Measurements from ENCODE around the gene FCGR2B.
"Not testable (repeated sequence)": the region's sequence is repeated elsewhere in the genome, so short reads cannot be mapped to it uniquely, and the experiment has no call there.

The FCGR2B gene

DNA sequence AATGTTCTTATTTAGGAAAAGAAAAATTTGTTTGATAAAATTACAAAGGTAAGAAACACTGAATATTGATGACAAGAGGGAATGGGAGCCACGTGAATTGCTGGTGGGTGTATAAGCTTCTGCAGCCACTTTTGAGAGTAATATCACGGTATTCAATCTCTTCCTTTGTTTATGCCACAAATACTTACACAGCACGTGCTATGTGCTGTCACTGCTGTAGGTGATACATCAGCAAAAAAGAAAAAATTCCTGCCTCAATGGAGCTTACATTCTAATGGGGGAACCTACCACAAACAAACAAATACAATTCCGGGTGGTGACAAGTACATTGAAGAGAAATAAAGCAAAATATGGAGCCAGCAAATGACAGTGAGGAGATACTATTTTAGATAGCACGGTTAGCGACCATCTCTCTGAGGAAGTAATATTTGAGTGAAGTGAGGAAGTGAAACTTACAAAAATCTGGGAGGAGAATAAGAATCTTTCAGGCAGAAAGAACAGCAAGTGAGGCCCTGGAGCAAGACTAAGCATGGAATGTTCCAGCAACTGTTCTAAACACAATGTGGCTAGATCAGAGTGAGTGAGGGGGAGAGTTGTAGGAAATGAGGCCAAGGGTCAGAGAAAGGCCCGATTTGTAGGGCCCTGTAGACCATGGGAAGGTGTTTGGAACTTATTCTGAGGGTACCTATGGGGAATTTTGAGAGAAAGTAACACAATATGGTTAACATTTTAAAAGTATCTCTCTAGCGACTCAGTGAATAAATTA is 55.8 kb downstream of the FCGR2B start:
- Histone ChIP-seq H3K4me3 (ENCODE audit: low read length) (no peak overlapping the region), H3K4me1 (ENCODE audit: insufficient read depth, low read length) (no peaks in the 10 kb centered on the region), H3K27me3 (ENCODE audit: insufficient read depth, low read length) (peaks cover 20% of the 10 kb centered on the region), H3K27ac (ENCODE audit: low read length) (no peak overlapping the region), H3K9me3 (ENCODE audit: insufficient read depth, low read depth, low read length) (no peaks in the 10 kb centered on the region), H3K36me3 (ENCODE audit: insufficient read depth, low read depth, low read length) (no peaks in the 10 kb centered on the region), H3K9ac (ENCODE audit: low read depth, low read length) (no peak overlapping the region)

DNA sequence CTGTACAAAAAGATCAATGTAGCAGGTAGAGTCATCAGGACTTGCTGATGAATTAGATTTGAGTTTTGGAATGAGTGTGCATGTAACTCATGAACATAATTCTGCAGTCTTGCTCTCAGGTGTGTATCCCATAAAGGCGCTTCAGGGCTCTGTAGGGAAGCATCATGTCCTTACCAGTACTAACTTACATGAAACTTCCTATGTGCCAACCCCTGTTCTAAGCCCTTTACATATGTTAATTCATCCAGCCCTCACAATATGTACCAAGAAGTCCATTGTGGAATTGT is 56.3 kb downstream of the FCGR2B start:
- H3K9ac ChIP-seq (ENCODE audit: low read depth, low read length) = no peak overlapping the region
- H3K36me3 ChIP-seq (ENCODE audit: insufficient read depth, low read depth, low read length) = no peaks in the 10 kb centered on the region
- H3K27me3 ChIP-seq (ENCODE audit: insufficient read depth, low read length) = peaks cover 25% of the 10 kb centered on the region
- H3K4me1 ChIP-seq (ENCODE audit: insufficient read depth, low read length) = no peaks in the 10 kb centered on the region
- no peaks in the 10 kb centered on the region for H3K9me3 ChIP-seq (ENCODE audit: insufficient read depth, low read depth, low read length)
- no peak overlapping the region for H3K27ac ChIP-seq (ENCODE audit: low read length)
- H3K4me3 ChIP-seq (ENCODE audit: low read length) = no peak overlapping the region

DNA sequence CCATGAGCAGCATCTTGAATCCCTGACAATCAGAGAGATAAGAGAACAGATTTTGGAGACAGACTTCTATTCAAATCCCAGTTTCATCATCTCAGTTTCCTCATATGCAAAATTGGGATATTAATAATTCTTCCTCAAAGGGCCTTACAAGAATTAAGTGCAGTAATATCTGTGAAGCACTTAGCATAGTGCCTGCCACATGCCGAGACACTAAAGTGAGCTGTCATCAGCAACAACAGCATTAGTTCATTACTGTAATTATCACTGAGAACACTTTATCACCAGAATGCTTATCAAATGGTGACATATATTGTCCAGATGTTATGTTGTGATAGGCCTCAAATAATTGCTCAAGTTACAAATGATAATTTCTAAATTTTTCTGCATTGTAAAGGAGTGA is 57.5 kb downstream of the FCGR2B start:
- no peaks in the 10 kb centered on the region for H3K9me3 ChIP-seq (ENCODE audit: insufficient read depth, low read depth, low read length)
- no peaks in the 10 kb centered on the region for H3K4me1 ChIP-seq (ENCODE audit: insufficient read depth, low read length)
- H3K27me3 ChIP-seq (ENCODE audit: insufficient read depth, low read length) = peaks cover 36% of the 10 kb centered on the region
- no peak overlapping the region for H3K27ac ChIP-seq (ENCODE audit: low read length)
- no peak overlapping the region for H3K4me3 ChIP-seq (ENCODE audit: low read length)
- H3K36me3 ChIP-seq (ENCODE audit: insufficient read depth, low read depth, low read length) = no peaks in the 10 kb centered on the region
- no peak overlapping the region for H3K9ac ChIP-seq (ENCODE audit: low read depth, low read length)

DNA sequence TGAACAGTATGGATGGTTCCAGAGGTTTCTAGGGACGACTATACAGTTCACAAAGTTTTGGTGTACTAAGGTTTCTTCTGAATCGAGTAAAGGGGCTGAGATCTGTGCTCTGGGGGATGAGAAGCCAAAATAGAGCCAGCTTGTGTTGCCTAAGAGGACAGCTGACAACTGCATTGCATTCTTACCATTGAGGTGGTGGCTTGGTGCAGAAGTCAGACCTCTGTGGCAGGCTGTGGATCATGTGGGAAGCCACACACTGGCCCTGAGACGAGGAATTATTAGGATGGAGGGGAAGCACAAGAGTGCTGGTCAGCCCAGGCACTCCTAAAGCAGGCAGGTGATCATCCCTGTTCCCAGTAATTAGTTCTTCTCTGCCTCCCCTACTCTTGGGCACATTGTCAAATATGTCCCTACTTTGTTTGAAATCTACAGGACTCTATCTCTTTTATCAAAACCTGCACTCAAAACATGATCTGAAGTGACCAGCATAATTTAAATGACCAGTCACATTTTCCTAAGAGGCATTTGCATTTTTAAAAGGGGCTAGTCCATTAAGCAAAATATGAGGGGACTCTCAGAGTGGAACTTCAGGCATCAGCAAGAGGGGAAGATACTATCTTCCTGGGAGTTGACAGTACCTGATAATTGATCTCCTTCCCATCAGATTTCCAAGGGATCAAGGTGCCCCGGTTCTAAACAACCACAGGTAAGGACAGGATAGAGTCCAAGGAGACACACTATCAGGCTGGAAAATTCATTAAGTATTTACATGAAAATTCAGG is 58.2 kb downstream of the FCGR2B start, which contains the start of gene FCRLB:
Gene FCRLB, plus strand, starts transcription at position 589 of the 782 bp plus-strand sequence. CDS start 1,129 bp downstream, outside the sequence.
- H3K4me1 ChIP-seq (ENCODE audit: insufficient read depth, low read length) = no peaks in the 10 kb centered on the region
- no peaks in the 10 kb centered on the region for H3K36me3 ChIP-seq (ENCODE audit: insufficient read depth, low read depth, low read length)
- no peaks in the 10 kb centered on the region for H3K9me3 ChIP-seq (ENCODE audit: insufficient read depth, low read depth, low read length)
- no peak within 1 kb of the TSS for H3K9ac ChIP-seq (ENCODE audit: low read depth, low read length)
- no peak within 1 kb of the TSS for H3K4me3 ChIP-seq (ENCODE audit: low read length)
- no peak within 1 kb of the TSS for H3K27ac ChIP-seq (ENCODE audit: low read length)
- H3K27me3 ChIP-seq (ENCODE audit: insufficient read depth, low read length) = peaks cover 44% of the 10 kb centered on the region

DNA sequence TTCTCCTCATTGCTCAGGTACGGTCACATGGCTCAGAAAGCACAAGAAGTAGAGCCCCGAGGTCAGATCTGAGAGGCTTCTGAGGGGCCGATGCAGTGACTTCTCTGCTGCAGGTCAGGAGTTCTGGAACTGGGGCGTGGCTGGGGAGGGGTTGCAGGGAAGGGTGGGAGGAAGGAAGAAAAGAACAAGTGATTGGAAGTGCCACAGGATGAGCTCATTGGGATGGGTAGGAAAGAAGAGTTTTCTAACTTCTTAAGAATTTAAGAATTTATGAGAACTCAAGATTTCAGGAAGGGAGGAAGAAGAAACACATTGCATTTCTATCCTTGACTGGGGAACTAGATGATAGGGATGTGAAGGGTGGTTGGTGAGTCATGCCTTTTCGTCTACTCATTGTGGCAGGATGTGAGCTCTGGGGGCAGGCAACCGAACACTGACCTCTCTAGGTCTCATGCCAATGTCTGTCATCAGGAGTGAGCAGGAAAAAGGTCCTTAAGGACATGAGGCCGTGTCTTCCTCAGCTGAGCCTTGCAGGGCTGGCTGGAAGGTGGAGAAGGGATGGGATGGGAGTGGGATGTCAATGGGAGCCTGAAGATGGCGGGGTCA is 58.9 kb downstream of the FCGR2B start:
- Histone ChIP-seq H3K4me1 (ENCODE audit: insufficient read depth, low read length) (no peaks in the 10 kb centered on the region), H3K27ac (ENCODE audit: low read length) (no peak overlapping the region), H3K4me3 (ENCODE audit: low read length) (no peak overlapping the region), H3K9ac (ENCODE audit: low read depth, low read length) (no peak overlapping the region), H3K27me3 (ENCODE audit: insufficient read depth, low read length) (peaks cover 50% of the 10 kb centered on the region), H3K9me3 (ENCODE audit: insufficient read depth, low read depth, low read length) (no peaks in the 10 kb centered on the region), H3K36me3 (ENCODE audit: insufficient read depth, low read depth, low read length) (no peaks in the 10 kb centered on the region)

DNA sequence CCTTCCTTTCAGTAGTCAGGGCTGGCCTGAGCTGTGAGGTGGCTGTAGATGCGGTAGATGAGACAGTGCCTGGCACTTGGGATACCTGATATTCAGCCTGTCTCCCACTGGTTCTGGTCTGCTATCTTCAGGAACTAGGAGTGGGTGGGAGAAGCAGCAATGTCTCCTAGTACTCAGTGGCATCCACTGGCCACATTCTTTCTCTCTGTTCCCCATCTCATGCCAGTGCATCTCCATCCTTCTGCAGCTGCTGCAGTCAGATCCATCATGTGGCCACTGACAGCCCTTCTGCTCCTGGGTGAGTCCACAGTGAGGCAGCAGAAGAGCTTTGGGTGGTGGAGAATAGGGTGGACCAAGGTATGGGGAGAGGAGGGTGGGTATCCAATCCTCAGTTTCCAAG is 59.5 kb downstream of the FCGR2B start:
- Histone ChIP-seq H3K27me3 (ENCODE audit: insufficient read depth, low read length) (peaks cover 52% of the 10 kb centered on the region), H3K9ac (ENCODE audit: low read depth, low read length) (no peak overlapping the region), H3K9me3 (ENCODE audit: insufficient read depth, low read depth, low read length) (no peaks in the 10 kb centered on the region), H3K4me1 (ENCODE audit: insufficient read depth, low read length) (no peaks in the 10 kb centered on the region), H3K36me3 (ENCODE audit: insufficient read depth, low read depth, low read length) (no peaks in the 10 kb centered on the region), H3K4me3 (ENCODE audit: low read length) (no peak overlapping the region), H3K27ac (ENCODE audit: low read length) (no peak overlapping the region)

DNA sequence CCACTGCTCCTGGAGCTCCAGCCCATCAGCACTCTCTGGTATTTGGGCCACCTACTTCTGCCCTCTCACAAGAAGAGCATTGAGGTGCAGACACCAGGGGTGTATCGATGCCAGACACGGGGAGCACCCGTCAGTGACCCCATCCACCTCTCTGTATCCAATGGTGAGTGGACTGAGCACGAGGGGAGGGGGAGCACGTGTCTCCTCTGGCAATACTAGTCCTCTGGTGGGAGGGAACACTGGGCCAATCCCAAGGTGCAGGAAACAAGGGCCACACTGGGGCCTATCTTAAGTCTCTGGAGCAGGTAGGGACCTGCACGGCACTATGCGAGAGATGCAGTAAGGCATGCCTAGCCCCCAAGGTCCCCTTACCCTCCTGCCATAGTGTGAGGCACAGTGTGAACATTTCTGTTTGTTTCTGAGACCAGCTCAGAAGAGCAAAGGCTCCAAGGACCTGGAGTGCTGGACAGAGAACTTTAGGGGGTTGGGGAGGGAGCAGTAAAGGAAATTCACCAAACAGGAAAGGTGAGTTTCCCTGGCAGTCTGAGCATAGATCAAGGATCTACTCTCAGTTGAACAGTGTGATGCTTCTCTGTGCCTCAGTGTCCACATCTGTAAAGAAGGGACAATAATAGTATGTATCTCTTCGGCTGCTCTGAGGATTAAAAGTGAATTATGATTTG is 60.7 kb downstream of the FCGR2B start:
- Histone ChIP-seq H3K9ac (ENCODE audit: low read depth, low read length) (no peak overlapping the region), H3K4me1 (ENCODE audit: insufficient read depth, low read length) (no peaks in the 10 kb centered on the region), H3K9me3 (ENCODE audit: insufficient read depth, low read depth, low read length) (no peaks in the 10 kb centered on the region), H3K36me3 (ENCODE audit: insufficient read depth, low read depth, low read length) (no peaks in the 10 kb centered on the region), H3K4me3 (ENCODE audit: low read length) (no peak overlapping the region), H3K27me3 (ENCODE audit: insufficient read depth, low read length) (peaks cover 62% of the 10 kb centered on the region), H3K27ac (ENCODE audit: low read length) (no peak overlapping the region)

DNA sequence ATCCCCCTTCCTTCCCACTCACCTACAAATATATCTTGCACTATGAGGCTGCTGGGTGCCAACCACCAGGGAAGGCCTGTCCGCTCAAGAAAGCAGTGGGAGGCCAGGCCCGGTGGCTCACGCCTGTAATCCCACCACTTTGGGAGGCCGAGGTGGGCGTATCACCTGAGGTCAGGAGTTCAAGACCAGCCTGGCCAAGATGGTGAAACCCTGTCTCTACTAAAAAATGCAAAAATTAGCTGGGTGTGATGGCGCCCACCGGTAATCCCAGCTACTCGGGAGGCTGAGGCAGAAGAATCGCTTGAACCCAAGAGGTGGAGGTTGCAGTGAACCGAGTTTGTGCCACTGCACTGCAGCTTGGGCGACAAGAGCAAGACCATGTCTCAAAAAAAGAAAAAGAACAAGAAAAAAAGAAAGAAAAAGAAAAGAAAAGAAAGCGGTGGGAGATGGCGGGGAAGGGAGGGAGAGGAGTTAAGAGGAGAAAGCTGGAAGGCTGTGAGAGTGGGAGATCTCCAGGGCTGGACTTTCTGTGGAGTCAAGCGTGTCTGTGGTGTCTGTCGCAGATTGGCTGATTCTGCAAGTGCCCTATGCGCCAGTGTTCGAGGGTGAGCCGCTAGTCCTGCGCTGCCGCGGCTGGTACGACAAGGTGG is 62.4 kb downstream of the FCGR2B start:
- peak overlapping the region; percentile 91 for H3K4me3 ChIP-seq (ENCODE audit: low read length)
- H3K27ac ChIP-seq (ENCODE audit: low read length); H3K4me1 ChIP-seq (ENCODE audit: insufficient read depth, low read length); H3K36me3 ChIP-seq (ENCODE audit: insufficient read depth, low read depth, low read length); H3K9ac ChIP-seq (ENCODE audit: low read depth, low read length); H3K9me3 ChIP-seq (ENCODE audit: insufficient read depth, low read depth, low read length): not testable (repeated sequence)
- peaks cover 63% of the 10 kb centered on the region for H3K27me3 ChIP-seq (ENCODE audit: insufficient read depth, low read length)

DNA sequence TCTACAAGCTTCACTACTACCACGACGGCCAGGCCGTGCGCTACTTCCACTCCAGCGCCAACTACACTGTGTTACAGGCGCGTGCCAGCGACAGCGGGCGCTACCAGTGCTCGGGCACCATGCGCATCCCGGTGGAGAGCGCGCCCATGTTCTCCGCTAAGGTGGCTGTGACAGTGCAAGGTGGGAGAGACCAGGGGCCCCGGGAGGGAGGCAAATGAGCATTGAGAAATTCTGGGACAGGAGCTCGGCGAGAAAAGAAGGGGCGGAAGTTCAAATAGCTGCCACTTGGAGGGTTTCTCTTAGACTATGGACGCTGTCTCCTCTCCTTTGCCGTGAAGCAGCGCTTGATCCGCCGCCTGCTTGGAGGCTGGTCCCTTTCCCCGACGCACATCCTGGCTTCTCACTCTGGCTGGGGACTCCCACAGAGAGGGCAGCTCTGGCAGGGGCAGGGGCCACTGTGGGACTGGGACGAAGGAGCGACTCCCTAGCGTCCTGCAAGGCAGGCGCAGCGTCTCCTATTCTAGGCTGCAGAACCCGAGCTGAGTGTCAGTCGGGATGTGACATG is 63.0 kb downstream of the FCGR2B start:
- peaks cover 4% of the 10 kb centered on the region; the same call in 1 of the 2 replicates for H3K4me1 ChIP-seq (ENCODE audit: insufficient read depth, low read length)
- peaks cover 61% of the 10 kb centered on the region for H3K27me3 ChIP-seq (ENCODE audit: insufficient read depth, low read length)
- no peak overlapping the region for H3K27ac ChIP-seq (ENCODE audit: low read length)
- H3K36me3 ChIP-seq (ENCODE audit: insufficient read depth, low read depth, low read length) = no peaks in the 10 kb centered on the region
- H3K9me3 ChIP-seq (ENCODE audit: insufficient read depth, low read depth, low read length) = no peaks in the 10 kb centered on the region
- H3K9ac ChIP-seq (ENCODE audit: low read depth, low read length) = peak overlapping the region; percentile 61; the same call in 1 of the 2 replicates
- peak overlapping the region; percentile 91 for H3K4me3 ChIP-seq (ENCODE audit: low read length)

DNA sequence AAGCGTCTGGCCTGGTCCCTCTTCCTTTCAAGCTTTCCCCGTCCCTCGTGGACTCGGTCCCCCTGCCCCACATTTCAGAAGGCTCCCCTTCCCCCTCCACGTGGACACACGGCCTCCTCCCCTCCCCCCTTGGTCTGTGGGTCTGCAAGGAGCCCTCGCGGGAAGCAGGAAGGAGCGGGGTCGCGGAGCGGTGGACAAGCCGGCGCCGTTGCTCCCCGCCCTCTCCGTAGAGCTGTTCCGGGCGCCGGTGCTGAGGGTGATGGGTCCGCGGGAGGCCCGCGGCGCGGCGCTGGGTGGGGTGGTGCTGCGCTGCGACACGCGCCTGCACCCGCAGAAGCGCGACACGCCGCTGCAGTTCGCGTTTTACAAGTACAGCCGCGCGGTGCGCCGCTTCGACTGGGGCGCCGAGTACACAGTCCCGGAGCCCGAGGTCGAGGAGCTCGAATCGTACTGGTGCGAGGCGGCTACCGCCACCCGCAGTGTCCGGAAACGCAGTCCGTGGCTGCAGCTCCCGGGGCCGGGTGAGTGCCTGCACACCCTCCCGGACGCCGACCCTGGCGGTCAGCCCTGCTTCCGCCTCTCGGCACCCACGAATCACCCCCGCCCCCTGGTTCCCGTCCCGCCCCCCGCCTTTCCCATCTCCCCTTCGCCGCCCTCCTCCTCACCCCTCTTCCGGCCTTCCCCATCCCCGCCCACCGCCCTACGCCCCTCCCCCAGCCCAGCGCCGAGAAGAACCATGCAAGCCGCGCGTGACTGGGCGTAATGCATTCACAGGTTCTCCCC is 63.7 kb downstream of the FCGR2B start:
- Histone ChIP-seq H3K4me3 (ENCODE audit: low read length) (peak overlapping the region; percentile 91), H3K36me3 (ENCODE audit: insufficient read depth, low read depth, low read length) (no peaks in the 10 kb centered on the region), H3K4me1 (ENCODE audit: insufficient read depth, low read length) (peaks cover 4% of the 10 kb centered on the region; the same call in 1 of the 2 replicates), H3K27ac (ENCODE audit: low read length) (no peak overlapping the region), H3K9ac (ENCODE audit: low read depth, low read length) (peak overlapping the region; percentile 89), H3K27me3 (ENCODE audit: insufficient read depth, low read length) (peaks cover 62% of the 10 kb centered on the region), H3K9me3 (ENCODE audit: insufficient read depth, low read depth, low read length) (no peaks in the 10 kb centered on the region)

Measured in iPS-20b (cell line).